HG03139 (cell line): ENCODE results near the gene ACOT11.

Experiments used
- ATAC-seq: cut with Tn5 transposase; IDR thresholded peaks from one replicate; pipeline ENCODE4 v1.9.1; 2021; ENCODE audit not compliant: unreplicated experiment

Gene ACOT11

GRCh38 chr1:54559771-54560231 is 11.8 kb downstream of the ACOT11 start:
- no peak for ATAC-seq

- ATAC-seq: no peak
These were observed 16.5 kb downstream of the ACOT11 start for GRCh38 chr1:54564312-54565112.

GRCh38 chr1:54565113-54565501 is 17.1 kb downstream of the ACOT11 start:
- ATAC-seq: no peak

GRCh38 chr1:54566438-54567141 is 18.6 kb downstream of the ACOT11 start:
- ATAC-seq: no peak

- no peak for ATAC-seq
These were observed 19.9 kb downstream of the ACOT11 start for GRCh38 chr1:54567961-54568360.

GRCh38 chr1:54569339-54569738 is 21.3 kb downstream of the ACOT11 start:
- no peak for ATAC-seq

GRCh38 chr1:54570161-54570560 is 22.1 kb downstream of the ACOT11 start:
- ATAC-seq: no peak

GRCh38 chr1:54571326-54571725 is 23.3 kb downstream of the ACOT11 start:
- ATAC-seq: no peak

- no peak for ATAC-seq
These were observed 23.9 kb downstream of the ACOT11 start for GRCh38 chr1:54571803-54572541.

- ATAC-seq: no peak
These were observed 24.5 kb downstream of the ACOT11 start for GRCh38 chr1:54572542-54572850.

- ATAC-seq: no peak
These were observed 26.2 kb downstream of the ACOT11 start for GRCh38 chr1:54574158-54574778.

GRCh38 chr1:54575161-54575560 is 27.1 kb downstream of the ACOT11 start:
- ATAC-seq: no peak

GRCh38 chr1:54575605-54576290 is 27.7 kb downstream of the ACOT11 start:
- no peak for ATAC-seq

- no peak for ATAC-seq
These were observed 29.6 kb downstream of the ACOT11 start for GRCh38 chr1:54577612-54578011.

GRCh38 chr1:54579337-54579781 is 31.3 kb downstream of the ACOT11 start:
- no peak for ATAC-seq

- no peak for ATAC-seq
These were observed 33.0 kb downstream of the ACOT11 start for GRCh38 chr1:54580856-54581550.

GRCh38 chr1:54581621-54582035 is 33.6 kb downstream of the ACOT11 start:
- no peak for ATAC-seq

- ATAC-seq: no peak
These were observed 34.7 kb downstream of the ACOT11 start for GRCh38 chr1:54582566-54583306.

- no peak for ATAC-seq
These were observed 35.3 kb downstream of the ACOT11 start for GRCh38 chr1:54583307-54583686.
